Measurements from ENCODE around the gene RGS8. TPM values are rescaled to one million over a fixed set of nuclear protein-coding genes. Genes with fewer than 3 reads are reported as not detected.

The RGS8 gene
- total RNA-seq, 1 experiment from 2014 or later: not detected

DNA sequence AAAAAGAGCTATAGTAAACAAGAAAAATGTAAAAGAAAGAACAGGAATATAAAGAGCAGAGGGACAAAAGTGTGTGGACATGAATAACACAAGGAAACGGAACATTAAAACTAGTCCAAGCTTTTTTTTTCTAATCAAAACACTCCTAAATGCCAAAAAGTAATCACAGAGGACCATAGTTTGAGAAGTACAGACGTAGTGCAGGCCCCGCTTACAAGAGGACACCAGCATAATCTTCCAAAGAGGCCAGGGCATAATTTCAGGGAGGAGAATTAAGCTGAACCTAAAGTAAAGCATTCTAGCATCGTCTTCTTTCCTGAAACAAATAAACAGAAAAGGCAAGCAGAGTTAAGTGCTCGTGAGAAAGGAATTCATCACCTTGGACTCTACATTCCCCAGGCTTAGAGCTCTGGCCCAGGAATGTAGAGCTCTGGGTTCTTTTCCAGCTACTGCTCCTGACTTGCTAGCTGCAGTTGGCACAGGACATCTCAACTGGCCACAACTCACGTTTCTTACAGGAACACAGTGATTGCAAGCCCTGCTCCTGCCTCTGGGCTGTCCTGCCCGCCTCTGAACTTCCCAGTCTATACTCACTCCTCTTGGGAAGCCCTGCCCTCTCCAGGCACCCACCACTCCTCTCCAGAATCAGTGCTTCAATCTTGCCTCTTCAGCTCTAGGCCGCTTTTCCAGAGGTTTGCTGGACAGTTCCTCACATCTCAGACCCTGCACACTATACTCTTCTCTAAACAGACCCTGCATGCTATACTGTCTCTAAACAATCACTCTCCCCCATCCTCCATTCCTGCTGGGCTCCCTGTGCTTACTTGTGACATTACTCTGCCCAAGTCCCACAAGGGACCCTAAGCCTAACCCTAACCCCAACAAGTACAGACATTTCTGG is 9.8 kb downstream of the RGS8 start:
- Mint-ChIP-seq H3K4me3 (ENCODE audit: low read depth, unreplicated experiment) (no peak overlapping the region), H3K36me3 (ENCODE audit: insufficient read depth, unreplicated experiment) (no peaks in the 10 kb centered on the region), H3K4me1 (ENCODE audit: low read depth, unreplicated experiment) (no peaks in the 10 kb centered on the region), H3K9me3 (ENCODE audit: low read depth, unreplicated experiment) (no peaks in the 10 kb centered on the region), H3K27ac (ENCODE audit: unreplicated experiment) (no peak overlapping the region), H3K27me3 (ENCODE audit: unreplicated experiment) (peaks cover 60% of the 10 kb centered on the region)
- CTCF ChIA-PET: interaction anchor here (0.6 to 1.5 kb wide), 3 partner anchors 16 to 418 kb away, joined by 3 to 5 read pairs (median 3); no protein-coding TSS in a partner anchor
- TF ChIP-seq, protein P1, sequence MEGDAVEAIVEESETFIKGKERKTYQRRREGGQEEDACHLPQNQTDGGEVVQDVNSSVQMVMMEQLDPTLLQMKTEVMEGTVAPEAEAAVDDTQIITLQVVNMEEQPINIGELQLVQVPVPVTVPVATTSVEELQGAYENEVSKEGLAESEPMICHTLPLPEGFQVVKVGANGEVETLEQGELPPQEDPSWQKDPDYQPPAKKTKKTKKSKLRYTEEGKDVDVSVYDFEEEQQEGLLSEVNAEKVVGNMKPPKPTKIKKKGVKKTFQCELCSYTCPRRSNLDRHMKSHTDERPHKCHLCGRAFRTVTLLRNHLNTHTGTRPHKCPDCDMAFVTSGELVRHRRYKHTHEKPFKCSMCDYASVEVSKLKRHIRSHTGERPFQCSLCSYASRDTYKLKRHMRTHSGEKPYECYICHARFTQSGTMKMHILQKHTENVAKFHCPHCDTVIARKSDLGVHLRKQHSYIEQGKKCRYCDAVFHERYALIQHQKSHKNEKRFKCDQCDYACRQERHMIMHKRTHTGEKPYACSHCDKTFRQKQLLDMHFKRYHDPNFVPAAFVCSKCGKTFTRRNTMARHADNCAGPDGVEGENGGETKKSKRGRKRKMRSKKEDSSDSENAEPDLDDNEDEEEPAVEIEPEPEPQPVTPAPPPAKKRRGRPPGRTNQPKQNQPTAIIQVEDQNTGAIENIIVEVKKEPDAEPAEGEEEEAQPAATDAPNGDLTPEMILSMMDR (IDR thresholded peaks at IDR 0.05; ENCODE audit: unreplicated experiment): no peak
- DNase-seq: no peak
- intact Hi-C loops (cut with micrococcal nuclease; ENCODE audit: unreplicated experiment): loop anchor here (5.0 kb wide), 1 partner anchor 108 kb away; no protein-coding TSS in a partner anchor
- BruUV-seq (replicated peaks): no TSS peak

DNA sequence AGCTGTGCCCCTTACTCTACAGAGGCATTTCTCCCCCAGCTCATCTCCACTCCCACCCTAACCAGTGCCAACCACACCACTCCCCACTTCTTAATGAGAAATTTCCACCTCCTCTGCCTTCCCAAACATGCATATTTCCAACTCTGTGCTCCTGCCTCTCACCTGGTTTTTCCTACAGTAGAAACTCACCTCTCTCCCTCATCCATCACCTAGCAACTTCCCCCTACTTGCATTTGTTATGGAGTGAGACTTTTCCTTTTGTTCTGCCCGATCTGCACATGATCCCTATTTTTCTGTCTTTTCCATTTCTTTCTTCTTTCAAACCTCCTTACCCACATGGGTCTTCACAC is 11.9 kb downstream of the RGS8 start:
- intact Hi-C loops (cut with micrococcal nuclease; ENCODE audit: unreplicated experiment): no loop called here
- peaks cover 56% of the 10 kb centered on the region for H3K27me3 Mint-ChIP-seq (ENCODE audit: unreplicated experiment)
- no peaks in the 10 kb centered on the region for H3K4me1 Mint-ChIP-seq (ENCODE audit: low read depth, unreplicated experiment)
- H3K9me3 Mint-ChIP-seq (ENCODE audit: low read depth, unreplicated experiment): no peaks in the 10 kb centered on the region
- TF ChIP-seq, protein P1 (IDR thresholded peaks at IDR 0.05; ENCODE audit: unreplicated experiment): no peak
- DNase-seq: no peak
- no peak overlapping the region for H3K27ac Mint-ChIP-seq (ENCODE audit: unreplicated experiment)
- CTCF ChIA-PET: no interaction called here
- H3K4me3 Mint-ChIP-seq (ENCODE audit: low read depth, unreplicated experiment): no peak overlapping the region
- BruUV-seq (replicated peaks): no TSS peak
- no peaks in the 10 kb centered on the region for H3K36me3 Mint-ChIP-seq (ENCODE audit: insufficient read depth, unreplicated experiment)

DNA sequence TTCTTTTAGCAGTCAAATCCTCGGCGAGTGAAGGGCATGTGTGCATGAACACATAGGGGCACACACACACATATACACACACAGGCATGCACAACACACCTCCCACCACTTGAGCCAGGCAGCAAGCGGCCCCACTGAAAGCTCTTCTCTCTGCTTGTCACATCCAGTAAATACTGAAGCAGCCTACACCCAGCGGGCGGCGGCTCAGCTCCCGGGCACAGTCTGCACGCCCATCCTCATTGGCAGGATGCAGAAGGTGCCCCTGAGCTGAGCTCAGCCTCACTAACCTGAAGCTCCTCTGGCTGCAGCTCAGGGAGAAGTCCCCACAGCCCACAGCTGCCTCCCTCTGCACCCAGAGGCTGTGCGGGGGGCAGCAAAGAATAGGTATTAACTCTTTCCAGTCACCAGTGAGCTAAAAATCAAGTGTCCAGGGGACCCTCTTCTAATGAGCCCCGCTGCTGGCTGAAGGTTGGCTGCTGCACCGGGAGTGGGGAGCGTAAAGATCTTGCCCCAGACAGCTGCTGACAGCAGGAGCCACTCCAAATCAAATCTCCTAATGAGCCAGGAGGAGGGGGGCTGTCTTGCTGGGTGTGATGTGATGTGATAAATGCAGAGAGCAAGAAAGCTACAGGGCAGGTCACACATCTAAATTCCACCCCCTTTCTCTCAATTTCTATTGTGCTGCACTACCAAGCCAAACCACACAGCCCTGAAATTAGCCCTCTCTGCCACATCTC is 12.5 kb downstream of the RGS8 start:
- CTCF ChIA-PET: no interaction called here
- no TSS peak for BruUV-seq (replicated peaks)
- H3K27ac Mint-ChIP-seq (ENCODE audit: unreplicated experiment): no peak overlapping the region

DNA sequence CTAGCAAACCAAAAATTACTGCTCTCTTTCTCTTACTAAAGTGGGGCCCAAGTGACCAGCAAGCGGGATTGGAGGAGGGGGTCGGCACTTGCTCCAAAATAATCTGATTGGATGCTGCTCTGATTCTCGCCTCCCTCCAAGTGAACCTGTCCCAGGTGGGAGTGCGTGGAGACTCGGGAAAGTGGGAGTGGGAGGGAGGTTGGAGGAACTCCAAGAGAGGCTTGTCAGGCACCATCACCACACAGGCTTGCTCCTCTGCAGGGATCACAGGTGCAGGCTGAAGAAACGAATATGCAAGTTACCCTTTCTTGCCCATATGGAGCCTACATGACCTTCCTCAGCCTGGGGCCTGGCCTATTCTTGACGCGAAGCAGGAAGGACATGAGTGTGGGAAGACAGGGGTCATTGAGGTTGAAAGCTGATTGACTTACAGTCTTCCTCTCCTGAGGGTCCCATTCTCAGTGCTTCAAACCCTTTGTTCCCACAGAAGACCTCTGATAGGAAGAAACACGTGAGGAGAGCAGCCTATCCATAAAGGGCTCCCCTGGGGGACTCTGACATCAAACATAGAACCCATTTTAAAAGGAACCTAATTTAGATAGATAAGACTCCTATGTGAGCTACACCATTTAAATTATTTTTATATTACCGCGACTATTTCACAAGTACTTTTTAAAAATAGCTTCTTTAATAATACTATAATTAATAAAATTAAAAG is 14.2 kb downstream of the RGS8 start:
- Mint-ChIP-seq H3K36me3 (ENCODE audit: insufficient read depth, unreplicated experiment) (no peaks in the 10 kb centered on the region), H3K9me3 (ENCODE audit: low read depth, unreplicated experiment) (no peaks in the 10 kb centered on the region), H3K4me3 (ENCODE audit: low read depth, unreplicated experiment) (no peak overlapping the region), H3K4me1 (ENCODE audit: low read depth, unreplicated experiment) (no peaks in the 10 kb centered on the region), H3K27ac (ENCODE audit: unreplicated experiment) (no peak overlapping the region), H3K27me3 (ENCODE audit: unreplicated experiment) (peaks cover 46% of the 10 kb centered on the region)
- CTCF ChIA-PET: no interaction called here
- no peak for DNase-seq
- BruUV-seq (replicated peaks): no TSS peak
- TF ChIP-seq, protein P1 (IDR thresholded peaks at IDR 0.05; ENCODE audit: unreplicated experiment): no peak
- intact Hi-C loops (cut with micrococcal nuclease; ENCODE audit: unreplicated experiment): no loop called here

More for the DNA sequence above, 12.5 kb downstream of the RGS8 start:
- Mint-ChIP-seq H3K27me3 (ENCODE audit: unreplicated experiment) (peaks cover 56% of the 10 kb centered on the region), H3K4me3 (ENCODE audit: low read depth, unreplicated experiment) (no peak overlapping the region), H3K9me3 (ENCODE audit: low read depth, unreplicated experiment) (no peaks in the 10 kb centered on the region), H3K4me1 (ENCODE audit: low read depth, unreplicated experiment) (no peaks in the 10 kb centered on the region), H3K36me3 (ENCODE audit: insufficient read depth, unreplicated experiment) (no peaks in the 10 kb centered on the region)
- TF ChIP-seq, protein P1 (IDR thresholded peaks at IDR 0.05; ENCODE audit: unreplicated experiment): no peak
- intact Hi-C loops (cut with micrococcal nuclease; ENCODE audit: unreplicated experiment): no loop called here
- no peak for DNase-seq
